ENCODE data around the gene TLE2.
"Not testable (repeated sequence)": the region's sequence is repeated elsewhere in the genome, so short reads cannot be mapped to it uniquely, and the experiment has no call there.

The TLE2 gene

GRCh38 chr19:2974342-2975041 lies 54.6 kb downstream of the TLE2 start:
- no peak overlapping the region for H3K4me3 ChIP-seq (ENCODE audit: low read length)

GRCh38 chr19:2973229-2973628 lies 55.9 kb downstream of the TLE2 start:
- no peak overlapping the region for H3K4me3 ChIP-seq (ENCODE audit: low read length)
- no peak for DNase-seq (ENCODE audit: low read depth, low spot score)

More at GRCh38 chr19:2974342-2975041, 54.6 kb downstream of the TLE2 start:
- peak; percentile 37 for DNase-seq (ENCODE audit: low read depth, low spot score)

GRCh38 chr19:2970201-2970835 lies 58.8 kb downstream of the TLE2 start:
- no peak for DNase-seq (ENCODE audit: low read depth, low spot score)
- no peak overlapping the region for H3K4me3 ChIP-seq (ENCODE audit: low read length)

- no peak overlapping the region for H3K4me3 ChIP-seq (ENCODE audit: low read length)
- DNase-seq (ENCODE audit: low read depth, low spot score): peak; percentile 76
These were observed 60.0 kb downstream of the TLE2 start for GRCh38 chr19:2969104-2969504.

GRCh38 chr19:2967972-2968371 lies 61.1 kb downstream of the TLE2 start:
- no peak for DNase-seq (ENCODE audit: low read depth, low spot score)
- no peak overlapping the region for H3K4me3 ChIP-seq (ENCODE audit: low read length)

- H3K4me3 ChIP-seq (ENCODE audit: low read length): no peak overlapping the region
- no peak for DNase-seq (ENCODE audit: low read depth, low spot score)
These were observed 64.2 kb downstream of the TLE2 start for GRCh38 chr19:2964874-2965273.

GRCh38 chr19:2963631-2964030 lies 65.4 kb downstream of the TLE2 start:
- H3K4me3 ChIP-seq (ENCODE audit: low read length); DNase-seq (ENCODE audit: low read depth, low spot score): not testable (repeated sequence)

GRCh38 chr19:2963122-2963521 lies 66.0 kb downstream of the TLE2 start:
- no peak overlapping the region for H3K4me3 ChIP-seq (ENCODE audit: low read length)
- DNase-seq (ENCODE audit: low read depth, low spot score): no peak

- no peak overlapping the region; the same call in 1 of the 2 replicates for H3K4me3 ChIP-seq (ENCODE audit: low read length)
- peak; percentile 88 for DNase-seq (ENCODE audit: low read depth, low spot score)
These were observed 66.9 kb downstream of the TLE2 start for GRCh38 chr19:2962018-2962670.

- DNase-seq (ENCODE audit: low read depth, low spot score): no peak
- H3K4me3 ChIP-seq (ENCODE audit: low read length): no peak overlapping the region
These were observed 69.0 kb downstream of the TLE2 start for GRCh38 chr19:2960120-2960519.

GRCh38 chr19:2957160-2957559 lies 71.9 kb downstream of the TLE2 start:
- no peak overlapping the region for H3K4me3 ChIP-seq (ENCODE audit: low read length)
- no peak for DNase-seq (ENCODE audit: low read depth, low spot score)

- no peak for DNase-seq (ENCODE audit: low read depth, low spot score)
- H3K4me3 ChIP-seq (ENCODE audit: low read length): no peak overlapping the region
These were observed 76.1 kb downstream of the TLE2 start for GRCh38 chr19:2952953-2953481.

- peak; percentile 100 for DNase-seq (ENCODE audit: low read depth, low spot score)
- peak overlapping the region; percentile 75 for H3K4me3 ChIP-seq (ENCODE audit: low read length)
These were observed 78.6 kb downstream of the TLE2 start for GRCh38 chr19:2950286-2951124.

- H3K4me3 ChIP-seq (ENCODE audit: low read length): peak overlapping the region; percentile 75
- DNase-seq (ENCODE audit: low read depth, low spot score): peak; percentile 32
These were observed 79.2 kb downstream of the TLE2 start for GRCh38 chr19:2949939-2950285.

Data from Jurkat, Clone E6-1 (cell line).